Astrocyte (in vitro differentiated cells and primary cell): ENCODE results near the gene EXD3.

Experiments
- EZH2 ChIP-seq: IDR thresholded peaks from 2 replicates; pipeline ENCODE4 v1.6.1; 2012; ENCODE audit warnings: mild to moderate bottlenecking, low read length, inconsistent platforms; ENCODE audit not compliant: insufficient read depth
- TF ChIP-seq, protein P1 (sequence below): IDR thresholded peaks from 2 replicates; pipeline ENCODE4 v1.5.1; 2011; ENCODE audit warnings: low read depth, mild to moderate bottlenecking, inconsistent platforms, low read length, moderate library complexity; ENCODE audit not compliant: insufficient read depth

DNA sequence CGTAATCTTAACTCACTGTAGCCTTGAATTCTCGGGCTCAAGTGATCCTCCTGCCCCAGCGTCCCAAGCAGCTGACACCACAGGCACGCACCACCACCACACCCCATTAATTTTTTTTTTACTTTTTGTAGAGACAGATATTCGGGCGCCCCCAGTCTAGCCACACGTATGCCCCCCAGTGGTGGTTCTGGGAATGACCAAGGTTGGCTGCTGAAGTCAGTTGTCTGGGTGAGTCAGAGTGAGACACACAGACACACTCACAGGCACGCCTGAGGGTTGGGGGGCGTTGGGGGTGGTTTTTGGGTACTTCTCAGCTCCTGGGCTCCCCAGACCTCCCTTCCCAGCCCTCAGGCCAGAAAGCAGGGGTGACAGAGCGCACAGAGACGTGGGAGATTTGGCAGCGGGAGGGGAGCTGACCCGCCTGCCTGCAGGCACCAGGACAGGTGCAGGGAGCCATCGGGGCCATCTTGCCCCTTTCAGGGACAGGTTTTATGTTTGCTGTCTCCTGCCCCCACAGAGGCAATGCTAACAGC, 22.4 kb upstream of the EXD3 start:
- TF ChIP-seq, protein P1, sequence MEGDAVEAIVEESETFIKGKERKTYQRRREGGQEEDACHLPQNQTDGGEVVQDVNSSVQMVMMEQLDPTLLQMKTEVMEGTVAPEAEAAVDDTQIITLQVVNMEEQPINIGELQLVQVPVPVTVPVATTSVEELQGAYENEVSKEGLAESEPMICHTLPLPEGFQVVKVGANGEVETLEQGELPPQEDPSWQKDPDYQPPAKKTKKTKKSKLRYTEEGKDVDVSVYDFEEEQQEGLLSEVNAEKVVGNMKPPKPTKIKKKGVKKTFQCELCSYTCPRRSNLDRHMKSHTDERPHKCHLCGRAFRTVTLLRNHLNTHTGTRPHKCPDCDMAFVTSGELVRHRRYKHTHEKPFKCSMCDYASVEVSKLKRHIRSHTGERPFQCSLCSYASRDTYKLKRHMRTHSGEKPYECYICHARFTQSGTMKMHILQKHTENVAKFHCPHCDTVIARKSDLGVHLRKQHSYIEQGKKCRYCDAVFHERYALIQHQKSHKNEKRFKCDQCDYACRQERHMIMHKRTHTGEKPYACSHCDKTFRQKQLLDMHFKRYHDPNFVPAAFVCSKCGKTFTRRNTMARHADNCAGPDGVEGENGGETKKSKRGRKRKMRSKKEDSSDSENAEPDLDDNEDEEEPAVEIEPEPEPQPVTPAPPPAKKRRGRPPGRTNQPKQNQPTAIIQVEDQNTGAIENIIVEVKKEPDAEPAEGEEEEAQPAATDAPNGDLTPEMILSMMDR = peak; percentile 79
- no peak for TF ChIP-seq EZH2
